Vagina (tissue), 2 donors: Measurements from ENCODE around the gene MAP4K4.

ENCODE experiments used
- POLR2A ChIP-seq, 2 donors: fragments of 450-650 bp; IDR thresholded peaks; one replicate each; pipeline ENCODE4 v1.6.1; 2017; ENCODE audit warnings: antibody characterized with exemption in 2 of 2, mild to moderate bottlenecking in 2 of 2, moderate library complexity in 2 of 2
- POLR2AphosphoS5 ChIP-seq, 2 donors: sonication (generic); formaldehyde crosslinking; IDR thresholded peaks; one replicate each; pipeline ENCODE4 v1.9.0; 2017; ENCODE audit warnings: antibody characterized with exemption in 2 of 2, mild to moderate bottlenecking in 2 of 2, low read depth in 1 of 2; ENCODE audit not compliant: insufficient read depth in 1 of 2
- TF ChIP-seq, protein P1 (sequence below), 3 experiments: fragments of 450-650 bp in 2 of 3; fragments of 200-600 bp in 1 of 3; sonication (generic) in 1 of 3; IDR thresholded peaks; one replicate each; pipeline ENCODE4 v1.5.1; 2017 to 2019; ENCODE audit warnings: antibody characterized with exemption in 3 of 3, mild to moderate bottlenecking in 2 of 3, moderate library complexity in 2 of 3

DNA sequence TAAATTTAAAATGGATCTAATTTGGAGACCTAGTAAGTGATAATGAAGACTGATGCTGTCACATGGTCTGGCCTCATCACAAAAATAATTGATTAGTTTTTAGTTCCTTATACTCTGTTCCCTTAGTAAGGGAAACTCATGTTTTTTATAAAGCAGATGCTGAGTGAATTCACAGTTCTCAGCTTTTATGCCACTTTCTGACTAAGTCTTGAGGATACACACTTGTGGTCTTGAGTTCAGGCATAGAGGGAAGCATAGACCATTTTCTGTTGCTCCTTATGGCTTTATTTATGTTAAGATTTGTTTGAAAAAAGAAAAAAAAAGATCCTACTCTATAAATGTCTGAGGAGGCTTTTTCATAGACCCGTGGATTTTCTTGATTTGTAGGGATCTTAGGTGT is 91.1 kb downstream of the MAP4K4 start:
- TF ChIP-seq, protein P1, sequence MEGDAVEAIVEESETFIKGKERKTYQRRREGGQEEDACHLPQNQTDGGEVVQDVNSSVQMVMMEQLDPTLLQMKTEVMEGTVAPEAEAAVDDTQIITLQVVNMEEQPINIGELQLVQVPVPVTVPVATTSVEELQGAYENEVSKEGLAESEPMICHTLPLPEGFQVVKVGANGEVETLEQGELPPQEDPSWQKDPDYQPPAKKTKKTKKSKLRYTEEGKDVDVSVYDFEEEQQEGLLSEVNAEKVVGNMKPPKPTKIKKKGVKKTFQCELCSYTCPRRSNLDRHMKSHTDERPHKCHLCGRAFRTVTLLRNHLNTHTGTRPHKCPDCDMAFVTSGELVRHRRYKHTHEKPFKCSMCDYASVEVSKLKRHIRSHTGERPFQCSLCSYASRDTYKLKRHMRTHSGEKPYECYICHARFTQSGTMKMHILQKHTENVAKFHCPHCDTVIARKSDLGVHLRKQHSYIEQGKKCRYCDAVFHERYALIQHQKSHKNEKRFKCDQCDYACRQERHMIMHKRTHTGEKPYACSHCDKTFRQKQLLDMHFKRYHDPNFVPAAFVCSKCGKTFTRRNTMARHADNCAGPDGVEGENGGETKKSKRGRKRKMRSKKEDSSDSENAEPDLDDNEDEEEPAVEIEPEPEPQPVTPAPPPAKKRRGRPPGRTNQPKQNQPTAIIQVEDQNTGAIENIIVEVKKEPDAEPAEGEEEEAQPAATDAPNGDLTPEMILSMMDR (IDR thresholded peaks at IDR 0.05): no peak
- TF ChIP-seq POLR2A (IDR thresholded peaks at IDR 0.05) (no peak), POLR2AphosphoS5 (IDR thresholded peaks at IDR 0.05; ENCODE audit: insufficient read depth in 1 of 2, low read depth in 1 of 2) (no peak)
